GM18861 (cell line): ENCODE results near the gene HMG20A.

Source experiments
- ATAC-seq: cut with Tn5 transposase; IDR thresholded peaks from one replicate; pipeline ENCODE4 v1.9.1; 2021; ENCODE audit not compliant: unreplicated experiment

The HMG20A gene

GRCh38 chr15:77496715-77497109, 76.0 kb downstream of the HMG20A start:
- no peak for ATAC-seq

- ATAC-seq = no peak
These were observed 76.5 kb downstream of the HMG20A start for GRCh38 chr15:77497110-77497737.

- ATAC-seq = no peak
These were observed 77.3 kb downstream of the HMG20A start for GRCh38 chr15:77497942-77498361.

- ATAC-seq = no peak
These were observed 78.5 kb downstream of the HMG20A start for GRCh38 chr15:77499087-77499760.

GRCh38 chr15:77500989-77501388, 80.3 kb downstream of the HMG20A start:
- no peak for ATAC-seq

GRCh38 chr15:77502379-77503095, 81.8 kb downstream of the HMG20A start:
- no peak for ATAC-seq

GRCh38 chr15:77503240-77503639, 82.6 kb downstream of the HMG20A start:
- no peak for ATAC-seq

- ATAC-seq = no peak
These were observed 83.1 kb downstream of the HMG20A start for GRCh38 chr15:77503764-77504163.

- ATAC-seq = no peak
These were observed 83.6 kb downstream of the HMG20A start for GRCh38 chr15:77504306-77504705.

- ATAC-seq = no peak
These were observed 84.2 kb downstream of the HMG20A start for GRCh38 chr15:77504871-77505270.

GRCh38 chr15:77505556-77505955, 84.9 kb downstream of the HMG20A start:
- ATAC-seq = no peak

GRCh38 chr15:77506311-77507142, 85.8 kb downstream of the HMG20A start:
- ATAC-seq = no peak

- ATAC-seq = no peak
These were observed 86.6 kb downstream of the HMG20A start for GRCh38 chr15:77507143-77507897.

- no peak for ATAC-seq
These were observed 87.2 kb downstream of the HMG20A start for GRCh38 chr15:77507911-77508310.

GRCh38 chr15:77508541-77509243, 88.0 kb downstream of the HMG20A start:
- ATAC-seq = no peak

GRCh38 chr15:77510066-77511057, 89.7 kb downstream of the HMG20A start:
- ATAC-seq = no peak

GRCh38 chr15:77511869-77512268, 91.2 kb downstream of the HMG20A start:
- ATAC-seq = no peak

GRCh38 chr15:77513226-77513625, 92.5 kb downstream of the HMG20A start:
- no peak for ATAC-seq
